Astrocyte (in vitro differentiated cells and primary cell): Measurements from ENCODE around the gene GMNN.

Experiments
- EZH2 ChIP-seq: IDR thresholded peaks from 2 replicates; pipeline ENCODE4 v1.6.1; 2012; ENCODE audit warnings: mild to moderate bottlenecking, low read length, inconsistent platforms; ENCODE audit not compliant: insufficient read depth
- TF ChIP-seq, protein P1 (sequence below): IDR thresholded peaks from 2 replicates; pipeline ENCODE4 v1.5.1; 2011; ENCODE audit warnings: low read depth, mild to moderate bottlenecking, inconsistent platforms, low read length, moderate library complexity; ENCODE audit not compliant: insufficient read depth

DNA sequence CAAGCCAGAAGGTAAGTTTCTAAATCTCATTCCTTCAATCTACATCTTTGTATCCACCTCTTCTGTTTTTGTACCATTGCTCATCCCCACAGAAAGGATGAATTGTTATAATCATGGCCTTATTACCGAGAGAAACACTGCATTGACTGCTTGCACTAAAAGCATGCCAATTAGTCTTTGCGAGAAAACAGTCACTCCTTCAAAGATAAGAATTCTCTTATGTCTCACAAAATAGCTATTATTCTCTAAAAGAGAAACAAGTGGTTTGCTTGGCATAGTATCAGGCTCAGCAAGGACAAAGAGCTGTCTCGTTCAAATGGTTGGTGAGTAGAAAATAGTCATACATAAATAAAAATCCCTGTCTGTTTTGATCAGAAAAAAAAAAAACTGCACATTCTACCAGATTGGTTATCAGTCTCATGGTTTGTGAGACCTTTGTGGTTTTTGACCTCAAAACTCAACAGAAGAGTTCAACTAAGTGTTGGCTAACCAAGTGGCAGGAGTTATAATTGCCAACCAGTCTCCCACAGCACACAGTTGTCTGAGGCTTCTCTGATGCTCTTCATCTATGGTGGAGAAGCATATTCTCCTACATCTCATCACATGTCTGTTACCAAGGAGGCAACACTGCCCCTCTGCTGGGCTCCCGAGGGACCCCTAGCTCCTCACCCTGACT lies 59.1 kb downstream of the GMNN start:
- TF ChIP-seq, protein P1, sequence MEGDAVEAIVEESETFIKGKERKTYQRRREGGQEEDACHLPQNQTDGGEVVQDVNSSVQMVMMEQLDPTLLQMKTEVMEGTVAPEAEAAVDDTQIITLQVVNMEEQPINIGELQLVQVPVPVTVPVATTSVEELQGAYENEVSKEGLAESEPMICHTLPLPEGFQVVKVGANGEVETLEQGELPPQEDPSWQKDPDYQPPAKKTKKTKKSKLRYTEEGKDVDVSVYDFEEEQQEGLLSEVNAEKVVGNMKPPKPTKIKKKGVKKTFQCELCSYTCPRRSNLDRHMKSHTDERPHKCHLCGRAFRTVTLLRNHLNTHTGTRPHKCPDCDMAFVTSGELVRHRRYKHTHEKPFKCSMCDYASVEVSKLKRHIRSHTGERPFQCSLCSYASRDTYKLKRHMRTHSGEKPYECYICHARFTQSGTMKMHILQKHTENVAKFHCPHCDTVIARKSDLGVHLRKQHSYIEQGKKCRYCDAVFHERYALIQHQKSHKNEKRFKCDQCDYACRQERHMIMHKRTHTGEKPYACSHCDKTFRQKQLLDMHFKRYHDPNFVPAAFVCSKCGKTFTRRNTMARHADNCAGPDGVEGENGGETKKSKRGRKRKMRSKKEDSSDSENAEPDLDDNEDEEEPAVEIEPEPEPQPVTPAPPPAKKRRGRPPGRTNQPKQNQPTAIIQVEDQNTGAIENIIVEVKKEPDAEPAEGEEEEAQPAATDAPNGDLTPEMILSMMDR, result no peak
- no peak for TF ChIP-seq EZH2
